K562 (cell line): Measurements from ENCODE around the gene MTERF4. TPM values are rescaled to one million over a fixed set of nuclear protein-coding genes. Genes with fewer than 3 reads are reported as not detected.

Source experiments
- ATAC-seq: fragments of 200-7000 bp; cut with Tn5 transposase; 3 replicates; pipeline ENCODE4 v1.9.1; 2020; ENCODE audit warnings: moderate library complexity
- BruUV-seq: library from RNA; stranded (reverse); fragments of 400-500 nt; replicated peaks from 2 replicates; lab custom pipeline; 2021; lab: Mats Ljungman, UMichigan
- CTCF ChIA-PET: fragments of 300-600 bp; formaldehyde crosslinking; extraction: SDS; loops from one replicate; lab custom pipeline; 2021; ENCODE audit warnings: low intra/inter-chr PET ratio; lab: Yijun Ruan, JAX
- POLR2A ChIA-PET: fragments of 300-600, 350-650 bp; sonication (Branson Sonifier 250); formaldehyde crosslinking; extraction: SDS; loops from one replicate; lab custom pipeline; 2021; ENCODE audit warnings: antibody characterized with exemption, inconsistent platforms; lab: Yijun Ruan, JAX
- DNase-seq, 4 experiments: peaks; one replicate each; pipeline versions ENCODE4 v3.0.0 to v3.0.0-alpha.2; 2011 to 2018; ENCODE audit warnings: low spot score in 3 of 4, mixed read lengths in 3 of 4; ENCODE audit errors: extremely low read depth in 1 of 4
- FAIRE-seq: peaks from 2 replicates; lab custom pipeline; 2011; peaks lifted over from hg19 to GRCh38; lab: Jason Lieb, UNC
- H2AFZ ChIP-seq: 2 replicates; pipeline ENCODE4 v1.6.0; 2011; ENCODE audit warnings: low read depth, low read length, control low read depth, inconsistent platforms
- H3K27ac ChIP-seq: fragments of 200-600 bp; 3 replicates; pipeline ENCODE4 v1.8.0; 2011; ENCODE audit warnings: low read depth, mild to moderate bottlenecking, control low read depth, inconsistent platforms, low read length, moderate library complexity, mixed read lengths; ENCODE audit errors: extremely low read depth
- H3K27me3 ChIP-seq, 2 experiments: fragments of 300-600 bp in 1 of 2; 2 replicates in 1 of 2; 3 replicates in 1 of 2; pipeline versions ENCODE4 v1.6.0 to v1.8.0; 2011; ENCODE audit warnings: inconsistent platforms in 2 of 2, low read length in 2 of 2, mild to moderate bottlenecking in 1 of 2, mixed read lengths in 1 of 2, moderate library complexity in 1 of 2; ENCODE audit not compliant: control insufficient read depth in 2 of 2, insufficient read depth in 2 of 2
- H3K36me3 ChIP-seq: fragments of 300-600 bp; 3 replicates; pipeline ENCODE4 v1.8.0; 2011; ENCODE audit warnings: mild to moderate bottlenecking, low read length, inconsistent platforms; ENCODE audit not compliant: control insufficient read depth, insufficient read depth
- H3K4me1 ChIP-seq, 2 experiments: fragments of 200-600 bp in 1 of 2; replicated peaks in 1 of 2; 2 replicates in 1 of 2; 3 replicates in 1 of 2; pipeline versions ENCODE4 v1.5.1 to v1.8.0; 2011; ENCODE audit warnings: inconsistent platforms in 2 of 2, low read length in 2 of 2, mild to moderate bottlenecking in 1 of 2, mixed read lengths in 1 of 2, moderate library complexity in 1 of 2; ENCODE audit not compliant: control insufficient read depth in 2 of 2, insufficient read depth in 2 of 2
- H3K4me2 ChIP-seq: 2 replicates; pipeline ENCODE4 v1.6.1; 2011; ENCODE audit warnings: low read length, control low read depth, inconsistent platforms, mixed read lengths; ENCODE audit not compliant: insufficient read depth
- H3K4me3 ChIP-seq: fragments of 200-600 bp; sonication (generic), shearing (Covaris generic); 2 replicates; pipeline ENCODE4 v1.5.1; 2016; ENCODE audit warnings: control low read depth, inconsistent platforms
- H3K79me2 ChIP-seq: fragments of 200-600 bp; 3 replicates; pipeline ENCODE4 v1.8.0; 2011; ENCODE audit warnings: low read length, inconsistent platforms; ENCODE audit not compliant: control insufficient read depth, insufficient read depth
- H3K9ac ChIP-seq, 2 experiments: 2 replicates each; pipeline versions ENCODE4 v1.6.0 to v1.6.1; 2011; ENCODE audit warnings: low read depth in 2 of 2, low read length in 2 of 2, control low read depth in 1 of 2, inconsistent platforms in 1 of 2, mild to moderate bottlenecking in 1 of 2, mixed read lengths in 1 of 2; ENCODE audit not compliant: insufficient read depth in 1 of 2
- H3K9me1 ChIP-seq: one replicate; pipeline ENCODE4 v1.6.0; 2011; ENCODE audit warnings: inconsistent platforms, mild to moderate bottlenecking, low read length, moderate library complexity; ENCODE audit not compliant: control insufficient read depth, insufficient read depth
- H3K9me3 ChIP-seq: replicated peaks from 2 replicates; pipeline ENCODE4 v1.5.1; 2011; ENCODE audit warnings: low read depth, low read length, inconsistent platforms; ENCODE audit not compliant: control insufficient read depth, insufficient read depth
- H4K20me1 ChIP-seq: replicated peaks from 2 replicates; pipeline ENCODE4 v1.6.1; 2011; ENCODE audit warnings: low read length, inconsistent platforms, mixed read lengths; ENCODE audit not compliant: control insufficient read depth, insufficient read depth
- ARID2 ChIP-seq: fragments of 450-650 bp; IDR thresholded peaks from 2 replicates; pipeline ENCODE4 v1.6.1; 2017; ENCODE audit warnings: antibody characterized with exemption, mild to moderate bottlenecking
- CBX1 ChIP-seq: sonication (generic); IDR thresholded peaks from 2 replicates; pipeline ENCODE4 v1.6.1; 2016; ENCODE audit warnings: antibody characterized with exemption, low read depth, mild to moderate bottlenecking
- HMGN3 ChIP-seq: IDR thresholded peaks from 2 replicates; pipeline ENCODE4 v1.6.1; 2011; ENCODE audit warnings: borderline replicate concordance, low read depth, mild to moderate bottlenecking, mixed read lengths, low read length; ENCODE audit not compliant: insufficient read length; ENCODE audit errors: extremely low read depth
- RBM15 ChIP-seq: fragments of 200-400 bp; formaldehyde crosslinking; IDR thresholded peaks from 2 replicates; pipeline ENCODE4 v1.6.1; 2018; ENCODE audit warnings: mild to moderate bottlenecking, low read length, moderate library complexity; ENCODE audit not compliant: insufficient read depth
- TAF1 ChIP-seq: IDR thresholded peaks from 2 replicates; pipeline ENCODE4 v1.6.1; 2011; ENCODE audit warnings: mild to moderate bottlenecking, low read length, moderate library complexity; ENCODE audit not compliant: insufficient read depth, control insufficient read depth, severe bottlenecking; ENCODE audit errors: extremely low read depth
- ZNF12 ChIP-seq: sonication (generic); formaldehyde crosslinking; IDR thresholded peaks from 2 replicates; pipeline ENCODE4 v1.4.0; 2020; ENCODE audit warnings: mild to moderate bottlenecking, missing genetic modification reagents
- WGBS: fragments of 100-300 bp; shearing (Covaris generic); methylation state at CpG from one replicate; pipeline ENCODE4 v1.1.6; 2016; ENCODE audit warnings: low coverage, mixed read lengths; ENCODE audit not compliant: insufficient coverage; ENCODE audit errors: missing lambda C conversion rate; 5-methylcytosine and 5-hydroxymethylcytosine counted together
- in situ Hi-C: fragments of 300-500 bp; cut with MboI; formaldehyde crosslinking; loops from 4 replicates; pipeline ENCODE4 v1.15.0; 2018; ENCODE audit warnings: inconsistent platforms, mixed read lengths
- intact Hi-C: fragments of 100-400 bp; cut with micrococcal nuclease; formaldehyde crosslinking; loops from 2 replicates; pipeline ENCODE4 v1.14.2; 2022
- polyA plus RNA-seq, 8 experiments: library from polyadenylated mRNA; depleted of rRNA in 4 of 8; stranded (reverse) in 5 of 8; unstranded in 3 of 8; fragments of >200 nt; fragmentation: Nextera tagmentation in 2 of 8; fragmentation: Illumina TruSeq in 1 of 8; extraction: Ambion mirVana in 2 of 8; extraction: Trizol in 1 of 8; gene quantifications; 2 replicates each; pipeline versions ENCODE4 v1.2.1 to v1.2.3, GENCODE V29; 2011 to 2014; ENCODE audit warnings: inconsistent platforms in 1 of 8, missing spikeins in 1 of 8
- total RNA-seq, 7 experiments: library from RNA; depleted of rRNA in 6 of 7; stranded (reverse); fragments of >200 nt in 6 of 7; fragmentation: Illumina TruSeq in 2 of 7; extraction: Trizol in 2 of 7; gene quantifications; 2 replicates each; pipeline versions ENCODE4 v1.2.1 to v1.2.3, GENCODE V29; 2011 to 2021; ENCODE audit warnings: low replicate concordance in 1 of 7
- TF ChIP-seq, protein P1 (sequence below): fragments of 450-650 bp; IDR thresholded peaks from 2 replicates; pipeline ENCODE4 v1.6.1; 2016; ENCODE audit warnings: borderline replicate concordance
- TF ChIP-seq, protein P2 (sequence below), 2 experiments: fragments of 450-650 bp; formaldehyde crosslinking in 1 of 2; IDR thresholded peaks; 2 replicates each; pipeline versions ENCODE4 v1.4.0 to v1.6.1; 2014 to 2020; ENCODE audit warnings: mild to moderate bottlenecking in 2 of 2, borderline replicate concordance in 1 of 2, low read depth in 1 of 2
- TF ChIP-seq, protein P3 (sequence below): IDR thresholded peaks from 2 replicates; pipeline ENCODE4 v1.6.1; 2011; ENCODE audit warnings: borderline replicate concordance, low read depth, mild to moderate bottlenecking, moderate library complexity, low read length; ENCODE audit not compliant: insufficient read depth, poor library complexity, severe bottlenecking

MTERF4 gene
- total and polyA plus RNA-seq, 9 of the 15 experiments (the other 6 are each of a cell fraction or from before 2014, with no cell fraction given) = 15.3 to 29.6 (median 21.2) TPM

- 94% methylated on average over 7 of the region's 8 CpGs for whole genome bisulfite sequencing
- FAIRE-seq (no peak), DNase-seq (no peak), ATAC-seq (no peak)
- Histone ChIP-seq H4K20me1 (no peaks in the 10 kb centered on the region), H3K27ac (no peak overlapping the region), H3K9ac (no peak overlapping the region), H3K4me1 (peaks cover 0 to 5% of the 10 kb centered on the region in 2 experiments; a peak in 2 of 5 replicates), H3K9me3 (no peaks in the 10 kb centered on the region), H3K9me1 (no peaks in the 10 kb centered on the region), H2AFZ (no peak overlapping the region), H3K4me3 (no peak overlapping the region), H3K4me2 (no peak overlapping the region), H3K36me3 (peaks cover 67% of the 10 kb centered on the region; the same call in 2 of the 3 replicates), H3K27me3 (no peaks in the 10 kb centered on the region), H3K79me2 (peaks cover 28% of the 10 kb centered on the region)
- in situ Hi-C loops = no loop called here
- ChIA-PET POLR2A (interaction anchor here (0.7 kb wide), 1 partner anchor 24 kb away, joined by 3 read pairs; no protein-coding TSS in a partner anchor), CTCF (no interaction called here)
- intact Hi-C loops = no loop called here
- no TSS peak for BruUV-seq
- TF ChIP-seq ZNF12 (CRISPR knock-in tag) (no peak), TAF1 (no peak), RBM15 (no peak), ARID2 (no peak), CBX1 (no peak), HMGN3 (no peak)
- TF ChIP-seq, protein P1, sequence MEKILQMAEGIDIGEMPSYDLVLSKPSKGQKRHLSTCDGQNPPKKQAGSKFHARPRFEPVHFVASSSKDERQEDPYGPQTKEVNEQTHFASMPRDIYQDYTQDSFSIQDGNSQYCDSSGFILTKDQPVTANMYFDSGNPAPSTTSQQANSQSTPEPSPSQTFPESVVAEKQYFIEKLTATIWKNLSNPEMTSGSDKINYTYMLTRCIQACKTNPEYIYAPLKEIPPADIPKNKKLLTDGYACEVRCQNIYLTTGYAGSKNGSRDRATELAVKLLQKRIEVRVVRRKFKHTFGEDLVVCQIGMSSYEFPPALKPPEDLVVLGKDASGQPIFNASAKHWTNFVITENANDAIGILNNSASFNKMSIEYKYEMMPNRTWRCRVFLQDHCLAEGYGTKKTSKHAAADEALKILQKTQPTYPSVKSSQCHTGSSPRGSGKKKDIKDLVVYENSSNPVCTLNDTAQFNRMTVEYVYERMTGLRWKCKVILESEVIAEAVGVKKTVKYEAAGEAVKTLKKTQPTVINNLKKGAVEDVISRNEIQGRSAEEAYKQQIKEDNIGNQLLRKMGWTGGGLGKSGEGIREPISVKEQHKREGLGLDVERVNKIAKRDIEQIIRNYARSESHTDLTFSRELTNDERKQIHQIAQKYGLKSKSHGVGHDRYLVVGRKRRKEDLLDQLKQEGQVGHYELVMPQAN = no peak
- TF ChIP-seq, protein P2, sequence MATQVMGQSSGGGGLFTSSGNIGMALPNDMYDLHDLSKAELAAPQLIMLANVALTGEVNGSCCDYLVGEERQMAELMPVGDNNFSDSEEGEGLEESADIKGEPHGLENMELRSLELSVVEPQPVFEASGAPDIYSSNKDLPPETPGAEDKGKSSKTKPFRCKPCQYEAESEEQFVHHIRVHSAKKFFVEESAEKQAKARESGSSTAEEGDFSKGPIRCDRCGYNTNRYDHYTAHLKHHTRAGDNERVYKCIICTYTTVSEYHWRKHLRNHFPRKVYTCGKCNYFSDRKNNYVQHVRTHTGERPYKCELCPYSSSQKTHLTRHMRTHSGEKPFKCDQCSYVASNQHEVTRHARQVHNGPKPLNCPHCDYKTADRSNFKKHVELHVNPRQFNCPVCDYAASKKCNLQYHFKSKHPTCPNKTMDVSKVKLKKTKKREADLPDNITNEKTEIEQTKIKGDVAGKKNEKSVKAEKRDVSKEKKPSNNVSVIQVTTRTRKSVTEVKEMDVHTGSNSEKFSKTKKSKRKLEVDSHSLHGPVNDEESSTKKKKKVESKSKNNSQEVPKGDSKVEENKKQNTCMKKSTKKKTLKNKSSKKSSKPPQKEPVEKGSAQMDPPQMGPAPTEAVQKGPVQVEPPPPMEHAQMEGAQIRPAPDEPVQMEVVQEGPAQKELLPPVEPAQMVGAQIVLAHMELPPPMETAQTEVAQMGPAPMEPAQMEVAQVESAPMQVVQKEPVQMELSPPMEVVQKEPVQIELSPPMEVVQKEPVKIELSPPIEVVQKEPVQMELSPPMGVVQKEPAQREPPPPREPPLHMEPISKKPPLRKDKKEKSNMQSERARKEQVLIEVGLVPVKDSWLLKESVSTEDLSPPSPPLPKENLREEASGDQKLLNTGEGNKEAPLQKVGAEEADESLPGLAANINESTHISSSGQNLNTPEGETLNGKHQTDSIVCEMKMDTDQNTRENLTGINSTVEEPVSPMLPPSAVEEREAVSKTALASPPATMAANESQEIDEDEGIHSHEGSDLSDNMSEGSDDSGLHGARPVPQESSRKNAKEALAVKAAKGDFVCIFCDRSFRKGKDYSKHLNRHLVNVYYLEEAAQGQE (IDR thresholded peaks at IDR 0.05; ENCODE audit: borderline replicate concordance) = no peak
- TF ChIP-seq, protein P2 (CRISPR knock-in tag; IDR thresholded peaks at IDR 0.05; ENCODE audit: low read depth) = no peak
- TF ChIP-seq, protein P3, sequence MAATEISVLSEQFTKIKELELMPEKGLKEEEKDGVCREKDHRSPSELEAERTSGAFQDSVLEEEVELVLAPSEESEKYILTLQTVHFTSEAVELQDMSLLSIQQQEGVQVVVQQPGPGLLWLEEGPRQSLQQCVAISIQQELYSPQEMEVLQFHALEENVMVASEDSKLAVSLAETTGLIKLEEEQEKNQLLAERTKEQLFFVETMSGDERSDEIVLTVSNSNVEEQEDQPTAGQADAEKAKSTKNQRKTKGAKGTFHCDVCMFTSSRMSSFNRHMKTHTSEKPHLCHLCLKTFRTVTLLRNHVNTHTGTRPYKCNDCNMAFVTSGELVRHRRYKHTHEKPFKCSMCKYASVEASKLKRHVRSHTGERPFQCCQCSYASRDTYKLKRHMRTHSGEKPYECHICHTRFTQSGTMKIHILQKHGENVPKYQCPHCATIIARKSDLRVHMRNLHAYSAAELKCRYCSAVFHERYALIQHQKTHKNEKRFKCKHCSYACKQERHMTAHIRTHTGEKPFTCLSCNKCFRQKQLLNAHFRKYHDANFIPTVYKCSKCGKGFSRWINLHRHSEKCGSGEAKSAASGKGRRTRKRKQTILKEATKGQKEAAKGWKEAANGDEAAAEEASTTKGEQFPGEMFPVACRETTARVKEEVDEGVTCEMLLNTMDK = no peak
Observed at GRCh38 chr2:241096979-241097378, 5.1 kb downstream of the MTERF4 start.
